IMR-90 (cell line): ENCODE data around the gene PSENEN. TPM values are rescaled to one million over a fixed set of nuclear protein-coding genes. Genes with fewer than 3 reads are reported as not detected.

Experiments used
- ATAC-seq: fragments of 200-7000 bp; cut with Tn5 transposase; 2 replicates; pipeline ENCODE4 v1.9.1; 2020; ENCODE audit warnings: low read depth, mild to moderate bottlenecking, moderate library complexity
- BruUV-seq: library from RNA; stranded (reverse); fragments of 400-500 nt; replicated peaks from 2 replicates; lab custom pipeline; 2021; lab: Mats Ljungman, UMichigan
- CTCF ChIA-PET: fragments of 300-600 bp; formaldehyde crosslinking; extraction: SDS; loops from one replicate; lab custom pipeline; 2021; ENCODE audit warnings: antibody characterized with exemption; lab: Yijun Ruan, JAX
- POLR2A ChIA-PET: fragments of 300-600 bp; sonication (Branson Sonifier 250); formaldehyde crosslinking; loops from one replicate; lab custom pipeline; 2022; ENCODE audit warnings: antibody characterized with exemption; ENCODE audit not compliant: unreplicated experiment; lab: Charles Lee
- DNase-seq: peaks from one replicate; pipeline ENCODE4 v3.0.0; 2013
- H2AFZ ChIP-seq: replicated peaks from 2 replicates; pipeline ENCODE3; 2013; ENCODE audit warnings: low read length, mild to moderate bottlenecking; ENCODE audit not compliant: poor library complexity
- H2AK5ac ChIP-seq: 2 replicates; pipeline ENCODE4 v1.6.1; 2013; ENCODE audit warnings: low read depth, low read length, inconsistent platforms
- H2AK9ac ChIP-seq: replicated peaks from 2 replicates; pipeline ENCODE3; 2013; ENCODE audit warnings: mild to moderate bottlenecking, low read depth, low read length, moderate library complexity; ENCODE audit not compliant: poor library complexity
- H2BK120ac ChIP-seq: 2 replicates; pipeline ENCODE4 v1.6.1; 2013; ENCODE audit warnings: low read depth, low read length, inconsistent platforms
- H2BK15ac ChIP-seq: 3 replicates; pipeline ENCODE4 v1.6.1; 2013; ENCODE audit warnings: low read depth, low read length, inconsistent platforms
- H2BK20ac ChIP-seq: 2 replicates; pipeline ENCODE4 v1.6.1; 2013; ENCODE audit warnings: low read depth, mild to moderate bottlenecking, inconsistent platforms, low read length, moderate library complexity
- H2BK5ac ChIP-seq: 2 replicates; pipeline ENCODE4 v1.6.1; 2013; ENCODE audit warnings: mild to moderate bottlenecking, low read depth, low read length, inconsistent platforms; ENCODE audit not compliant: poor library complexity, severe bottlenecking
- H3K14ac ChIP-seq: replicated peaks from 2 replicates; pipeline ENCODE4 v1.6.1; 2013; ENCODE audit warnings: low read depth, low read length, inconsistent platforms
- H3K18ac ChIP-seq: 2 replicates; pipeline ENCODE4 v1.6.1; 2013; ENCODE audit warnings: low read depth, low read length, control low read depth
- H3K23ac ChIP-seq: 2 replicates; pipeline ENCODE4 v1.6.1; 2013; ENCODE audit warnings: low read depth, low read length, inconsistent platforms
- H3K27ac ChIP-seq: 2 replicates; pipeline ENCODE4 v1.5.1; 2013; ENCODE audit warnings: mild to moderate bottlenecking, control low read depth, low read length; ENCODE audit not compliant: insufficient read depth
- H3K27me3 ChIP-seq: 2 replicates; pipeline ENCODE4 v1.6.1; 2013; ENCODE audit warnings: low read length; ENCODE audit not compliant: control insufficient read depth, insufficient read depth
- H3K36me3 ChIP-seq: 2 replicates; pipeline ENCODE4 v1.6.1; 2013; ENCODE audit warnings: low read length, mixed read lengths; ENCODE audit not compliant: control insufficient read depth, insufficient read depth
- H3K4ac ChIP-seq: 2 replicates; pipeline ENCODE4 v1.6.1; 2013; ENCODE audit warnings: low read depth, low read length, inconsistent platforms
- H3K4me1 ChIP-seq: 2 replicates; pipeline ENCODE4 v1.6.1; 2013; ENCODE audit warnings: low read length, mixed read lengths; ENCODE audit not compliant: control insufficient read depth, insufficient read depth
- H3K4me2 ChIP-seq: 2 replicates; pipeline ENCODE4 v1.6.1; 2013; ENCODE audit warnings: low read depth, mild to moderate bottlenecking, control low read depth, low read length, moderate library complexity
- H3K4me3 ChIP-seq: 2 replicates; pipeline ENCODE4 v1.5.1; 2013; ENCODE audit warnings: low read depth, mild to moderate bottlenecking, control low read depth, low read length, moderate library complexity; ENCODE audit not compliant: insufficient read depth
- H3K56ac ChIP-seq: 2 replicates; pipeline ENCODE4 v1.6.1; 2013; ENCODE audit warnings: low read length, inconsistent platforms; ENCODE audit not compliant: insufficient read depth; ENCODE audit errors: extremely low read depth
- H3K79me1 ChIP-seq, 2 experiments: 2 replicates each; pipeline ENCODE4 v1.6.1; 2013; ENCODE audit warnings: low read length in 2 of 2, inconsistent platforms in 1 of 2, low read depth in 1 of 2
- H3K9ac ChIP-seq: 2 replicates; pipeline ENCODE4 v1.6.1; 2013; ENCODE audit warnings: low read depth, low read length, control low read depth
- H3K9me1 ChIP-seq: 2 replicates; pipeline ENCODE4 v1.6.1; 2013; ENCODE audit warnings: low read length, inconsistent platforms; ENCODE audit not compliant: insufficient read depth
- H3K9me3 ChIP-seq: 2 replicates; pipeline ENCODE4 v1.6.1; 2013; ENCODE audit warnings: low read length; ENCODE audit not compliant: control insufficient read depth, insufficient read depth
- H4K20me1 ChIP-seq: 2 replicates; pipeline ENCODE4 v1.6.1; 2013; ENCODE audit warnings: low read length, inconsistent platforms; ENCODE audit not compliant: insufficient read depth
- H4K5ac ChIP-seq: 2 replicates; pipeline ENCODE4 v1.6.1; 2013; ENCODE audit warnings: mild to moderate bottlenecking, low read depth, low read length, control low read depth
- H4K8ac ChIP-seq, 2 experiments: 2 replicates each; pipeline ENCODE4 v1.6.1; 2013; ENCODE audit warnings: low read depth in 2 of 2, low read length in 2 of 2, control low read depth in 1 of 2, inconsistent platforms in 1 of 2
- H4K91ac ChIP-seq: 2 replicates; pipeline ENCODE4 v1.6.1; 2013; ENCODE audit warnings: low read depth, low read length, inconsistent platforms; ENCODE audit not compliant: insufficient read depth
- CEBPB ChIP-seq: IDR thresholded peaks from 2 replicates; pipeline ENCODE4 v1.6.1; 2012; ENCODE audit warnings: low read depth, low read length, improper control_type of control experiment
- CHD1 ChIP-seq: IDR thresholded peaks from 2 replicates; pipeline ENCODE4 v1.6.1; 2012; ENCODE audit warnings: low read depth, low read length, improper control_type of control experiment
- CTCF ChIP-seq: conservative IDR thresholded peaks from 2 replicates; pipeline ENCODE4 v1.5.1; 2012; ENCODE audit warnings: mild to moderate bottlenecking, low read depth, low read length, improper control_type of control experiment
- MAZ ChIP-seq: IDR thresholded peaks from 2 replicates; pipeline ENCODE4 v1.6.1; 2012; ENCODE audit warnings: low read depth, mild to moderate bottlenecking, low read length, improper control_type of control experiment, moderate library complexity, borderline replicate concordance
- MXI1 ChIP-seq: IDR thresholded peaks from 2 replicates; pipeline ENCODE4 v1.6.1; 2012; ENCODE audit warnings: low read depth, mild to moderate bottlenecking, low read length, moderate library complexity, borderline replicate concordance
- NFE2L2 ChIP-seq: fragments of 150-350 bp; IDR thresholded peaks from 2 replicates; pipeline ENCODE4 v1.6.1; 2016; ENCODE audit warnings: low read depth, mild to moderate bottlenecking, low read length
- USF2 ChIP-seq: fragments of 150-350 bp; IDR thresholded peaks from 2 replicates; pipeline ENCODE4 v1.6.1; 2017; ENCODE audit warnings: mild to moderate bottlenecking, antibody characterized with exemption, low read length, low read depth
- WGBS, 2 experiments: methylation state at CpG; one replicate each; pipeline versions ENCODE4 v1.1.5 to v1.1.7; 2013; ENCODE audit warnings: missing lambda C conversion rate in 2 of 2; ENCODE audit not compliant: insufficient read length in 1 of 2; ENCODE audit errors: extremely low coverage in 2 of 2; 5-methylcytosine and 5-hydroxymethylcytosine counted together
- dilution Hi-C: fragments of 300-500 bp; cut with HindIII; formaldehyde crosslinking; loops from one replicate; pipeline ENCODE4 v1.14.3; 2018; ENCODE audit warnings: low sequenced_read_pairs; ENCODE audit not compliant: unreplicated experiment
- in situ Hi-C: fragments of 300-500 bp; cut with MboI; formaldehyde crosslinking; loops from 3 replicates; pipeline ENCODE4 v1.14.3; 2019; ENCODE audit warnings: low sequenced_read_pairs, inconsistent platforms, mixed read lengths
- intact Hi-C: fragments of 100-400 bp; cut with micrococcal nuclease; formaldehyde crosslinking; loops from 2 replicates; pipeline ENCODE4 v1.10.0; 2022
- polyA plus RNA-seq, 3 experiments: library from polyadenylated mRNA; depleted of rRNA; stranded (reverse); fragments of >200 nt; gene quantifications; 2 replicates each; pipeline ENCODE4 v1.2.3, GENCODE V29; 2012; ENCODE audit warnings: low replicate concordance in 1 of 3
- total RNA-seq: library from RNA; depleted of rRNA; stranded (reverse); fragments of >200 nt; gene quantifications from 2 replicates; pipeline ENCODE4 v1.2.3, GENCODE V29; 2012

PSENEN gene
- total and polyA plus RNA-seq, 2 of the 4 experiments (the other 2 are of a cell fraction): 9.0 to 47.0 TPM

- Histone ChIP-seq H2AK5ac (no peak overlapping the region), H3K79me1 (peaks cover 11 to 14% of the 10 kb centered on the region in 2 experiments), H3K9ac (no peak overlapping the region), H2BK15ac (no peak overlapping the region), H3K9me1 (peaks cover 6% of the 10 kb centered on the region; the same call in 1 of the 2 replicates), H3K14ac (no peak overlapping the region), H4K8ac (no peak overlapping the region), H3K4me2 (no peak overlapping the region), H2AFZ (no peak overlapping the region), H2BK120ac (no peak overlapping the region), H4K5ac (no peak overlapping the region), H3K4me3 (no peak overlapping the region), H3K56ac (no peak overlapping the region), H3K36me3 (peaks cover 28% of the 10 kb centered on the region), H3K9me3 (no peaks in the 10 kb centered on the region), H2BK5ac (no peak overlapping the region), H3K27me3 (no peaks in the 10 kb centered on the region), H2AK9ac (no peak overlapping the region), H3K23ac (no peak overlapping the region), H2BK20ac (no peak overlapping the region), H3K4me1 (no peaks in the 10 kb centered on the region), H4K91ac (no peak overlapping the region), H4K20me1 (no peaks in the 10 kb centered on the region; the same call in 1 of the 2 replicates), H3K27ac (no peak overlapping the region), H3K18ac (no peak overlapping the region), H3K4ac (no peak overlapping the region)
- no peak for DNase-seq
- ChIA-PET POLR2A (no interaction called here), CTCF (no interaction called here)
- TF ChIP-seq CHD1: no peak
- no peak for TF ChIP-seq NFE2L2
- TF ChIP-seq USF2: no peak
- no peak for TF ChIP-seq MAZ
- TF ChIP-seq CEBPB: no peak
- no peak for TF ChIP-seq CTCF
- no peak for TF ChIP-seq MXI1
- no TSS peak for BruUV-seq
- intact Hi-C loops (no loop called here), dilution Hi-C loops (no loop called here), in situ Hi-C loops (no loop called here)
- WGBS, 2 experiments: 95% methylated on average over 8 of the region's 17 CpGs; no CpG with 5 or more reads in 1 of the 2 experiments
- no peak for ATAC-seq
Measured at GRCh38 chr19:35764432-35765315, 19.2 kb downstream of the PSENEN start.
